ENCODE data around the gene CHST9.
"Not testable (repeated sequence)": the region's sequence is repeated elsewhere in the genome, so short reads cannot be mapped to it uniquely, and the experiment has no call there.

CHST9 gene, protein sequence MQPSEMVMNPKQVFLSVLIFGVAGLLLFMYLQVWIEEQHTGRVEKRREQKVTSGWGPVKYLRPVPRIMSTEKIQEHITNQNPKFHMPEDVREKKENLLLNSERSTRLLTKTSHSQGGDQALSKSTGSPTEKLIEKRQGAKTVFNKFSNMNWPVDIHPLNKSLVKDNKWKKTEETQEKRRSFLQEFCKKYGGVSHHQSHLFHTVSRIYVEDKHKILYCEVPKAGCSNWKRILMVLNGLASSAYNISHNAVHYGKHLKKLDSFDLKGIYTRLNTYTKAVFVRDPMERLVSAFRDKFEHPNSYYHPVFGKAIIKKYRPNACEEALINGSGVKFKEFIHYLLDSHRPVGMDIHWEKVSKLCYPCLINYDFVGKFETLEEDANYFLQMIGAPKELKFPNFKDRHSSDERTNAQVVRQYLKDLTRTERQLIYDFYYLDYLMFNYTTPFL

DNA sequence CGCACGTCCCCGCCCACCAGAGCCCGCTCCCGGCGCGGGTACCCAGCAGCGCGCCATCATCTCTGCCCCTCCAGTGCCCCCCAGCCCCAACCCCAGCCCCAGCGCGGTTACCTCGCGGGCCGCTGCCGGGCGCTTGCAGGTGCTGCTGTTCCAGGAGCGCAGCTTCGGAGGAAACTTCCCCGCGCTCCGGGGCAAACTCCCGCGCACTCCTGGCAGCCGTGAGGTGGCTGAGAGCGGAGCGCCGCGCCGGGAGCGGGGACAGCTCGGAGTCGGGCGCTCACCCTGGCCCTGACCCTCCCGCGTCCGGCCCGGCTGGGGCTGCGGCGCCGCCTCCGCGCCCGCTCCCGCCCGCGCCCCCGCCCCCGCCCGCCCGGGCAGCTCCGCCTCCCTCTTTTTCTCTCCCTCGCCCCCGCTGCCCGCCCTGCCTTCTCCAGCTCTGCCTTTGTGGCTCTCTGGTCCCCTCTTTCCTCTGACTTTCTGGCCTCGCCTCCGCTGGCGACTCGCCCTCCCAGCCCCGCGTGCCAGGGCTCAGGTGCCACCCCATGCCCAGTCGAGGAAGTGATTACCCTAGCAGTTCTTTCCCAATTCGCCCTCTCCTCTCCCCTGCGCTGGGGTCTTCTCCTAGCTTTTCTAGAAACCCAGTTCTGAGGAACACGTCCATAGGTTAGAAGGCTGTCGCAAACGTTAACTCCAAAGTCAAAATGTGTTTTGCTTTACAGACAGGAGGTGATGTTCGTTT, at the start of gene CHST9:
Gene CHST9, minus strand, starts transcription at position 284 of the 739 bp plus-strand sequence. CDS start 42,499 bp downstream, outside the sequence.
- no peak for DNase-seq

DNA sequence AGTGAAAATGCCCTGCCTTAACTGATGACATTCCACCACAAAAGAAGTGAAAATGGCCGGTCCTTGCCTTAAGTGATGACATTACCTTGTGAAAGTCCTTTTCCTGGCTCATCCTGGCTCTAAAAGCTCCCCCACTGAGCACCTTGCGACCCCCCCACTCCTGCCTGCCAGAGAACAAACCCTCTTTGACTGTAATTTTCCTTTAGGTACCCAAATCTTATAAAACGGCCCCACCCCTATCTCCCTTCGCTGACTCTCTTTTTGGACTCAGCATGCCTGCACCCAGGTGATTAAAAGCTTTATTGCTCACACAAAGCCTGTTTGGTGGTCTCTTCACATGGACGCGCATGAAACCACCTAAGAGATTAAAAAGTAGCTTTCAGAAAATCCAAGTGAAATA, 47.2 kb upstream of the CHST9 start:
- not testable (repeated sequence) for DNase-seq

GRCh38 chr18:27231671-27232070, 46.6 kb upstream of the CHST9 start:
- DNase-seq = not testable (repeated sequence)

DNA sequence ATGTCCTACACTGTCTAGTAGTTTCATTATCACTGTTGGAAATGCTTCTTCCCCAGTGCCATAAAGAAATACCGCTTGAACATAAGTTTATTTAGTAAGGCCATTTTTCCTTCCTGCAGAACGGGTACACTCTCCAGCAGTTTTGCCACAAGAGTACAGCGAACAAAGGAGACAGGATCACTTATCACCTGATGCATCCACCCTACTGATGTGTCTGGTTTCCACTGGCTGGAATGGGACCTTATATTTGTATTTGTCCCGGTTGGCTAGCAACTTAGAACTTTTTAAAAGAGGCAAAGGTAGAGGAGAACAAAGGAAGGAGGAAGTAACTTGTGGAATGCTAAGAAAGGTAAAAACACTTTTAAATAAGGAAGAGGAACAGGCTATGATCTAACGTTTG, 46.1 kb upstream of the CHST9 start:
- not testable (repeated sequence) for DNase-seq

DNA sequence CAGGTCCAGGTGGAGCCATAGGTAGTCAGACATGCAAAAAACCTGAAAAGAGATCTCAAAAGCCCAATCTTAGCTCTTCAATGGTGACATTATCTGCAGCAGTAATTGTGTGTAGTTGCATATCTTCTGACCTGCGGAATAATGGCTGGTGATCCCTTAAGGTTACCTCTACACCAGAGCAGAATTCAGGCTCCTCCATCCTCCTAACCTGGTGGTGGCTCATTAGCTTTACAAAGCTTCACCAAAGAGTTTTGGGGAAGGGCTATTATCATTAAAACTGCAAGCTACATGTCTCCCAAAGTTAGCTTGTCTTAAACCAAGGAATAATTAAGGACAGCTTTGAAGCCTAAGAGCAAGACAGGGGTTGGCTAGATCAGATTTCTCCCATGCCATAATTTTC, 42.6 kb upstream of the CHST9 start:
- no peak for DNase-seq

DNA sequence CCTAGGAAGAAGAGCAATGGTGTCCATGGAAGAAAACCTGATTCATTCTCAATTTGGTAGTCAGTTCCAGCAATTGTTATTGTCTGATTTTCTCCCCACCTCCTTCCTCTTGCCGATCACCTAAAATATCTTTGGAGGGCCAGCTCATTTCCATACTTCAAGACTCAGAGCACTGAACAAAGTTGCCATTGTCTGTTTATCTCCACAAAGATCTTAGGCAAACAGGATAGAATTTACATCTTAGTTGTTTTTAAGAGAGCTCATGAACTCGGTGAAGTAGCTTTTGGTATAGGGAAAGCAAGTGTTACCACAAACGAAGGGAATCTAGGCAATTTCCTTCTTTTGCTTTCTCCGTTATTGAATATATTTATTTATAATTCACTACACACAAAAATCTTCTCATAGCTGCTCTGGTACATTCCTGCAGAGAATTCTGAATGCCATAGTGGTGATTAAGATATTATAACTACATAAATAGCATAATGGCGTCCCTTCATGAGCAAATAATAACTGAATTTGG, 41.5 kb upstream of the CHST9 start:
- DNase-seq = no peak

GRCh38 chr18:27225947-27226481, 40.9 kb upstream of the CHST9 start:
- no peak for DNase-seq

DNA sequence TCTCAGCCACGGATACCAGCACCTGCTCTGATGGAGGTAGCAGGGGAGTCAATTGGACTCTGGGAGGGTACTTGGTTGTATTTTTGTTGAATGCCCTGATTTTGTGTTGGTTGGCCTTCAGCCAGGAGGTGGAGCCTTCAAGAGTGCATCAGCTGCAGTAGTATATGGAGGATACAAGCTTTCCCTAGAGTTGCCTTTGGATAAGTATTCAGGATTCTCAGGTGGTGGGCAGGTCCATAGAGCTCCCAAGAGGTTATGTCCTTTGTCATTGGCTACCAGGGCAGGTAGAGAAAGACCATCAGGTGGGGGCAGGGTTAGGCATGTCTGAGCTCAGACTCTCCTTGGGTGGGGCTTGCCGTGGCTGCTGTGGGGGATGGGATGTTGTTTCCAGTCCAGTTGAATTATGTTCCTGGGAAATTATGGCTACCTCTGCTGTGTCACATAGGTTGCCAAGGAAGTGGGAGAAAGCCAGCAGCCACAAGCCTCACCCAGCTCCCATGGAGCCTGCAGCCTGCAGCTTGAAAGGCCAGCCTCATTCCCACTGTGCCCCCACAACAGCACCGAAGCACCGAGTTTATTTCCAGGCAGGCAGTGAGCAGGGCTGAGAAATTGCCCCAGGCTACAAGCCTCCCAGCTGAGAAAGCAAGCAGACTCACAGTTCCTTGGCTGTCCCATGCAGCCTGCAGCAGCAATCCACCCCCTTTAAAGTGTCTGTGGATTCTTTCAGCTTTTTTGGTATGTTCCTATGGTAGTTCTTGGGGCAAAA, 38.6 kb upstream of the CHST9 start:
- no peak for DNase-seq

GRCh38 chr18:27214831-27215230, 29.7 kb upstream of the CHST9 start:
- DNase-seq = no peak

DNA sequence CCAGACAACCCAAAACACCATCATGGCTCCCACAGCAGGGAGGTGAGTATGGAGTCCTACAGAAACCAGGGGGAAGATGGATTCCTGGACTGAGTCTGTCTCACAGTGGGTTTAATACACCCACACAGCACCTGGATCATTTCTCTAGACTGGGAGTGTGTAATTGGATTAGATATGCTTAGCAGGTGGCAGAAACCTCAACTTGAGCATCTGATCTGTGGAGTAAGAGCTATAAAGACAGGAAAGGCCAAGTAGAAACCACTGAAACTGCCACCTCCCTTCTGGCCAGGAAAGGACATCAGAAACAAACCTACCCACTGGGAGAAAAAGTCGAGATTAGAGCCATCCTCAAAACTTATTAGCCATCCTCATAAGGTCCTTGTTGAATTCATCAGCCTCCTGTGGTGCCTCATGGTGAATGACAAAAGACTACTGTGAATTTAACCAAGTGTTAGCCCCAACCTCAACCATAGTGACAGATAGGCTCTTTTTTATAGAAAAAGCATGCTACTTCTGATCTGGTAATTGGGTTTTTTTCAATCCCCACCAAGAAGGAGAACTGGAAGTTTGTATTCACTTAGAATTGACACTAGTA, 28.1 kb upstream of the CHST9 start:
- DNase-seq = no peak

GRCh38 chr18:27211569-27211968, 26.5 kb upstream of the CHST9 start:
- no peak for DNase-seq

- DNase-seq = no peak
These were observed 21.3 kb upstream of the CHST9 start for GRCh38 chr18:27206411-27206810.

DNA sequence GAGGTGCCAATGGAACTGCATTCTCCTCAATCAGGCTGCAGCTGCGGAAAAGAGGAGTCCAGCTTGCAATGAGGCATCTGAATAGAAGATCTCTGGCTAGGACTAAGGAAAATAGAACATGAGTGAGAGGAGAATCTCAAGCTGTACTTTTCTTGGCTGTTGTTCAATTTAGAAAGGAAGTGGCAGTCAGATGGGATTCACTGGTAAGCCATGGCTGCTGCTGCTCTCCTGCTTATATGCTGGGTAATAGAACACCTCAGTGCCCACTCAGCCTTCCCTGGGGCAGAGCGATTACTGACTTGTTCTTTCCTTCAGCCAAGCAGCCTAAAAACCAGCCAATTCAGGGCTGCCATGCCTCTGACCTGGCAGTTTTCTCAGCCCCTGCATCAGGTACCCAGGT, 17.6 kb upstream of the CHST9 start:
- no peak for DNase-seq

GRCh38 chr18:27198036-27198435, 12.9 kb upstream of the CHST9 start:
- no peak for DNase-seq

GRCh38 chr18:27188309-27188708, 3.2 kb upstream of the CHST9 start:
- DNase-seq = no peak

DNA sequence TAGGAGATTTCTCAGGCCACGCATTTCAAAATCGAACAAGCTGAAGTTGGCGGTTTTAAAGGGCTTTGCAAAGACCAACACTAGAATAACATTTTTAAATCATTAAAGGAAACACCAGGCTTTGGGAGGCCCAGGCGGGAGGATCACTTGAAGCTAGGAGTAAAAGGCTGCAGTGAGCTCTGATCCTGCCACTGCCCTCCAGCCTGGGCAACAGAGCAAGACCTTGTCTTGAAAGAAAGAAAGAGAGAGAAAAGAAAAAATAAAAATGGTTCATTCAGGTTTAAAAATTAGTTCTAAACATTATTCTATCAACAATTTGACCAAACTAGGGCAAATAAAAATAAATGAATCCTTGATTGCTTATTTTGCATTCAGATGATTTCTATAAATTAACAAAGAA, 789 bp upstream of the CHST9 start:
- DNase-seq = no peak

GRCh38 chr18:27184115-27185024, 738 bp downstream of the CHST9 start:
- no peak for DNase-seq

- no peak for DNase-seq
These were observed 3.4 kb downstream of the CHST9 start for GRCh38 chr18:27181726-27182125.

DNA sequence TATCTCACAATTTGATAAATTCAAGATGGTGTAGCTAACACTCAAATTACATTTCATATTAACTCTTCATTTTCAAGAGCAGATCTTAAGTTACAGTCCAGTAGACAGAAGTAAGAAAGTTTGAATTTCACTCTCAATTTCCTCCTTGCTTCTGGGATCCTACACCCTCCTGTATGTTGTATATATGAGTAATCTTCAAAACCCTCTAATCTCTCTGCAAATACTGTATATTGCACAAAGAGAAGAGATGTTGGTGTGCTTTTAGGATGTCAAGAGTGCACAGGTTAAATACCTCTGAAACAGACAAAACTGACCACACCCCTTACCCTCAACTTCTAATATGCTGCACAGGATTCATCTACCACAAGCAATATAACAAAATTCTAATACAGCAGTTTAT, 6.7 kb downstream of the CHST9 start:
- no peak for DNase-seq

- no peak for DNase-seq
These were observed 9.2 kb downstream of the CHST9 start for GRCh38 chr18:27175914-27176313.

- DNase-seq = no peak
These were observed 9.9 kb downstream of the CHST9 start for GRCh38 chr18:27175245-27175644.

Measured in SHP77 (cell line).